Islet of Langerhans (tissue), 1 donor: Measurements from ENCODE around the gene MYCBP2.
A peak's percentile ranks its signal among the peaks of the same experiment; 100 is the strongest.
"Not testable (repeated sequence)": the region's sequence is repeated elsewhere in the genome, so short reads cannot be mapped to it uniquely, and the experiment has no call there.

Source experiments
- FAIRE-seq: peaks from one replicate; lab custom pipeline; 2011; peaks lifted over from hg19 to GRCh38; lab: Jason Lieb, UNC

MYCBP2 gene, protein sequence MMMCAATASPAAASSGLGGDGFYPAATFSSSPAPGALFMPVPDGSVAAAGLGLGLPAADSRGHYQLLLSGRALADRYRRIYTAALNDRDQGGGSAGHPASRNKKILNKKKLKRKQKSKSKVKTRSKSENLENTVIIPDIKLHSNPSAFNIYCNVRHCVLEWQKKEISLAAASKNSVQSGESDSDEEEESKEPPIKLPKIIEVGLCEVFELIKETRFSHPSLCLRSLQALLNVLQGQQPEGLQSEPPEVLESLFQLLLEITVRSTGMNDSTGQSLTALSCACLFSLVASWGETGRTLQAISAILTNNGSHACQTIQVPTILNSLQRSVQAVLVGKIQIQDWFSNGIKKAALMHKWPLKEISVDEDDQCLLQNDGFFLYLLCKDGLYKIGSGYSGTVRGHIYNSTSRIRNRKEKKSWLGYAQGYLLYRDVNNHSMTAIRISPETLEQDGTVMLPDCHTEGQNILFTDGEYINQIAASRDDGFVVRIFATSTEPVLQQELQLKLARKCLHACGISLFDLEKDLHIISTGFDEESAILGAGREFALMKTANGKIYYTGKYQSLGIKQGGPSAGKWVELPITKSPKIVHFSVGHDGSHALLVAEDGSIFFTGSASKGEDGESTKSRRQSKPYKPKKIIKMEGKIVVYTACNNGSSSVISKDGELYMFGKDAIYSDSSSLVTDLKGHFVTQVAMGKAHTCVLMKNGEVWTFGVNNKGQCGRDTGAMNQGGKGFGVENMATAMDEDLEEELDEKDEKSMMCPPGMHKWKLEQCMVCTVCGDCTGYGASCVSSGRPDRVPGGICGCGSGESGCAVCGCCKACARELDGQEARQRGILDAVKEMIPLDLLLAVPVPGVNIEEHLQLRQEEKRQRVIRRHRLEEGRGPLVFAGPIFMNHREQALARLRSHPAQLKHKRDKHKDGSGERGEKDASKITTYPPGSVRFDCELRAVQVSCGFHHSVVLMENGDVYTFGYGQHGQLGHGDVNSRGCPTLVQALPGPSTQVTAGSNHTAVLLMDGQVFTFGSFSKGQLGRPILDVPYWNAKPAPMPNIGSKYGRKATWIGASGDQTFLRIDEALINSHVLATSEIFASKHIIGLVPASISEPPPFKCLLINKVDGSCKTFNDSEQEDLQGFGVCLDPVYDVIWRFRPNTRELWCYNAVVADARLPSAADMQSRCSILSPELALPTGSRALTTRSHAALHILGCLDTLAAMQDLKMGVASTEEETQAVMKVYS (N-terminal part only)

DNA sequence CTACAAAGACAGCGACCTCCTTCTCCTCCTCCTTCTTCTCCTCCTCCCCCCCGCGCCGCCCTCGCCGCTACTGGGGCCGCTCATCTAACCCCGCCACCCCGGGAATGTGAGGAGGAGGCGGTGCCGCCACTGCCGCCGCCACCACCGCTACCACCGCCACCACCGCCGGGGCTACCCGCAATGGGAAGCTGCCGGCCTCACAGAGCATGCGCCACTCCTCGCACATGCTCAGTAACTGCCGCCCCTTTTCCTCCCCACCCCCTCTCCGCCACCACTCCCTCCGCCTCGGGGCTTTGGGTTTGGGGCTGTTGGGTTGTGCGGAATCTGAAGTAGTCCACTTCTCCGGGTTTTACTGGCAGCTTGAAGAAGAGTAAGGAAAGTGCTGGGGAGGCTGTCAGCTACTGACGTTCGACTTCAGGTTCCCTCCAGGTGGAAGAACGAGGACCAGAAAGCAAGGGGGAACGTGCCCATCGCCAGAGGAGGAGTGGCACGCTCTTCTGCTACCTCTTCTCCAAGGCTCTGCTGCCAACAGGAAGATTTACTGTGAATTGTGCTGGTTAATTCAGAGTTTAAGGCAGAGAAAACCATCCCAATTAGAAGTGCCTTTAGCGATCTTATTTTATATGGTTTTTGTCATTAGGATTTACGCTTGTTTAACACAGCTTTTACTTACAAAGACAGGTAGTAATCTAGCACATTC, at the start of gene MYCBP2:
Gene MYCBP2, minus strand, starts transcription at position 190 of the 700 bp plus-strand sequence. CDS start 319 bp downstream, outside the sequence.
- FAIRE-seq, result peak; percentile 62

GRCh38 chr13:77375560-77376108, 48.7 kb upstream of the MYCBP2 start:
- peak; percentile 90 for FAIRE-seq

GRCh38 chr13:77374786-77375185, 47.9 kb upstream of the MYCBP2 start:
- no peak for FAIRE-seq

- peak; percentile 65 for FAIRE-seq
Observed at GRCh38 chr13:77374339-77374738, 47.4 kb upstream of the MYCBP2 start.

- FAIRE-seq, result no peak
Observed at GRCh38 chr13:77373502-77373901, 46.6 kb upstream of the MYCBP2 start.

- no peak for FAIRE-seq
Observed at GRCh38 chr13:77372275-77372674, 45.4 kb upstream of the MYCBP2 start.

- no peak for FAIRE-seq
Observed at GRCh38 chr13:77370888-77371287, 44.0 kb upstream of the MYCBP2 start.

- no peak for FAIRE-seq
Observed at GRCh38 chr13:77362166-77362565, 35.3 kb upstream of the MYCBP2 start.

DNA sequence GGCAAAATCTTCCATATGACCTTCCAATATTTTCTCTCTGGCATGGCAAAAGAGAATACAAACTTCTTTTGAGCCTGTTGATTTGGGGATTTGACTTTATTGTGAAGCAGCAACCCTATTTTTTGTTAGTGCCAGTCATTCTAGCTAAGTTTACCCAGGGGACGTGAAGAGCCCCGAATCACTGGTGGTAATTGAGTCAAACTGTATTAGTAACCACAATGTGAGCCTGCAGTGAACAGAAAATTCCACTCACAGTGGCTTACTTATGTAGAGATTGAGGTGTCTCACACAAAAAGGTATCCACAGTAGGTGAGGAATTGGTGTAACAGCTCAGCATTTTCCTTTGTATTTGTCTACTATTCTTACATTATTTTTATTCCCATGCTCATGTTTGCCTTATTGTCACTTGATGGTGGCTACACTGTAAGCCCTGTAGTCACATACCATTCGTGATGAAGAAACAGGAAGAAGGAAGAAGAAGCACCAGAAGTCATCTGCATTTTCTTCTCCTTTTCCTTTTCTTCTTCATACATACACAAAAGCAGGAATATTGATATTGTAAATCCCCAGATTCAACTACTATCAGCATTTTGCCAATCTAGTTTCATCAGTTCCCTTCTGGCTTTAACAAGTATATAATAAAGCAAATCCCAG, 33.3 kb upstream of the MYCBP2 start:
- no peak for FAIRE-seq

DNA sequence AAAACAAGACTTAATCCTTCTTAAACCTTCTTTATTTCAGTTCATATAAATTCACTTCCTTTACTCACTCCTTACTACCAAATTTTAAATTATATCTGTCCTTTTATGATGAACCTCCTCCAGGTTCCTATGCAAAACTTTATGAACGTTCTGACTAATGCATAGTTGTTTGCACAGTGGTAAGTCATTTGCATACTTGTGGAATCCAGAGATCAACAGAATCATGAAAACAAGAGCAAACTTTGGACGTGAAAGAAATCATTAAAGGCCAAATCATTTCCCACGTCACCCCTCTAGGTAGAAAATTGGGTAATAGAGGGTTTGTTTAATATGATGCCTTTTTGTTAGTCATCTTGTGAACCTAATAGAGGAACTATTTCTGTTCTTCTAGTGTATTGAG, 32.3 kb upstream of the MYCBP2 start:
- no peak for FAIRE-seq

DNA sequence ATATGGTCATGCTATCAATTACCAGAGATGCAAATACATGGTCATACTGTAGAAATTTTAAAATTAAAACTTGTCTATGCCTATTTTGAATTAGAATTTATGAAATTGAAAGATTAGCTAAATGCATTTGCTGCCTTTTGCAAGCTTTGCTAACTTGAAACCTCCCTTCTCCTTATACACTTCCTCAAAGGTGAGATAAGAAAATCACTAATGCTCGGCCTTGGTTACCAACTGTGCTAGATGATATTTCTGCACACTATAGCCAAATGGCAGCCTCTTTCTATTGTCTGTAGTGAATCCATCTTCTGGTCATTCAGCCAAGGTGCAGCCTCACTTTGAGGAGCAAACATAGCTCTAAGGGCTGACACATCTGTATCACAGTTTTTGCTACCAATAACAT, 31.1 kb upstream of the MYCBP2 start:
- FAIRE-seq, result no peak

DNA sequence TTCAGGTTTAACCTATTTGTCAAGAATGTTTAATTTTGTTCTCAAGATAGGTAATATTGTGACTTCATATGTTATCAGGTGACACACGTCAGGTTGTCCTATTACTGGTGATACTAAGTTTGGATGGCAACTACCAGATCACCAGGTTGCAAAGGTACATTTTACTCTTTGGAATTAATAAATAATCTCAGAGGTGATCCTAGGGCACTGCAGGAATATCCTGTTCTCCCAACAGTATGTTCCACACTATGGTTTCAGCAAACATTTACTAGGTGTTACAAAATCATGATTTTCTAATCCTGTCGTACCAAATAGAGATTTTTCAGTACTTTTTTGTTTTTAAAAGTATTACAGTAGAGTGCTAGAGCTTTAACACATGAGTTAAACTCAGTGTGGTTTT, 29.3 kb upstream of the MYCBP2 start:
- FAIRE-seq, result no peak

DNA sequence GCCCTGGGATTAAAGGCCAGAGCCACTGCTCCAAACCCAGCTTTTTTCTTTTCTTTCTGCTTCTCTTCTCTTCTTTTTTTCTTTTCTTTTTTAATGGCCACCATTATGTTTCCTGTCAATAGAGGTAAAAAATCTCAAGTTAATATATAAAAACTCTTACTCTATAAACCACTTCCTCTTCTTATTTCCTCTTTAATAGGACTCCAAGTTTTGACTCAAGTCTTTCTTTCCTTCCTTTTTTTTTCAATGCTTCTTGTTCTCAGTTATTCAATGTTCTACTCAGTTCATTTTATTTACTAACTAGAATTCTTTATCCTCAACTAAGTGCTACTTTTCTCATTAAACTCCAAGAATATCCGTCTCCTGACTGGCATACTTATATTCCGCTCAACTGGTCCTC, 27.1 kb upstream of the MYCBP2 start:
- no peak for FAIRE-seq

- FAIRE-seq, result no peak
Observed at GRCh38 chr13:77351315-77351714, 24.4 kb upstream of the MYCBP2 start.

- no peak for FAIRE-seq
Observed at GRCh38 chr13:77350811-77351210, 23.9 kb upstream of the MYCBP2 start.

DNA sequence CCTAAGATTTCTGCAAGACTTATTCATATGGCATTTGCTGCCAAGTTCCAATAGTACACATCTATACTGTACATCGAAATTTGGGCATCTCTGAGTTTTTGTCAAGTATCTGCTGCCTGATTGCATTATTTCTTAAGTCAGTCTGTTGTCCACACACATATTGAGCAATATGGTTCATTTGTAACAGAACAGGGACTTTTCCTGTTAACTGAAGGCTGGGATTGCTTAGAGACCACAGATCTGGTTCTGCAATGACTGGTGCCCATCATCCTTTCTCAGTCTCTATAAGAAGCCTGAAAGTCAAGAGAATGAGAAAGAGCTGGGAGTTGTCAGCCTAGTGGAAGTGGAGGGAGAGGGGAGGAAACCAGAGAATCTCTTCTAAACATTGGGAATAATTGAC, 22.5 kb upstream of the MYCBP2 start:
- FAIRE-seq, result no peak

DNA sequence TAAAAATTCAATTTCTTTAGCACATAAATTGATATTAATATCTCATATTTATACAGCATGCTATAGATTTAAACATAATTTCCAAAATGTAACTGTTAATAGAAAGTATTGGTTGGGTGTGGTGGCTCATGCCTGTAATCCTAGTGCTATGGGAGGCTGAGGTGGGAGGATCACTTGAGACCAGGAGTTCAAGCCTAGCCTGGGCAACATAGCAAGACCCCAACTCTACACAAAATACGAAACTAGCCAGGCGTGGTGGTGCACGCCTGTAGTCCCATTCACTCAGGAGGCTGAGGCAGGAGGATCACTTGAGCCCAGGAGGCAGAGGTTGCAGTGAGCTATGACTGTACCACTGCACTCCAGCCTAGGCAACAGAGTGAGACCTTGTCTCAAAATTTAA, 20.5 kb upstream of the MYCBP2 start:
- not testable (repeated sequence) for FAIRE-seq

- no peak for FAIRE-seq
Observed at GRCh38 chr13:77345150-77345780, 18.4 kb upstream of the MYCBP2 start.

- no peak for FAIRE-seq
Observed at GRCh38 chr13:77343841-77344240, 16.9 kb upstream of the MYCBP2 start.

DNA sequence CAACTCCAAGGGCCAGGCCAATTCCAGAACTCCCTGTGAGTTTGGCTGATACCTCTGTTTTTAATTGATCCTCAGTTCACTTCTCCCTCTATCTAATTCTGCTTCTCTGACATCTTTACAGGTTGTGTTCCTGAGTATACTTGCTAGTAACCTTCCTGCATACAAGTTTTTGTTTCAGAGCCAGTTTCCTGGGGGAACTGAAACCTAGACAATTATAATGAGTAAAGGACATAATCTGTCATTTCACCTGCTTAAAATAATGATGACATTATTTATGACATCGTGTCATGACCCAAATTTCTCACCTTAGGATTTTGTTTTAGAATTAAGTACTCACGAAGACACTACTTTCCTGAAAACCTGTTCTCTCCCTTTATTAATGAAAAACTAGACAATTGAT, 12.5 kb upstream of the MYCBP2 start:
- no peak for FAIRE-seq

DNA sequence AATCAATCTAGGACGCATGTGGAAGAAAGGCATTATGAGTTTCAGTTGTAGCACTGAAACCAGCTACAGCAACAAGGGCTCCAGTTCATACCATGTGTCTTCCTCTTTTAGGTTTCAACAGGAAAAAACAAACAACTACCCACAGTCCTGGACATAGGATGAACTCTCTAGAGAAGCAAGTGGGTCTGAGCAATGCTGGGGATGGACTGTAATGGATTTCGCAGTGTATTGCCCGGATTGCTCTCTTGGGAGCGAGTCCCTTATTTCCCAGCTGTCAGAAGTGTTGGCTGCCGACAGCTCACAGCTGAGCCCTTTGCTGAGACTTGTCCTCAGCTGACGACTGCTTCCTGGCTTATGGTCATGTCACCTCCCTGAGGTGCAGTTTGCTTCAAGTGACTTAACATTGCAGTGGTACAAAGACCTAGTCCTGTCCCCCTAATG, 12.1 kb upstream of the MYCBP2 start:
- FAIRE-seq, result no peak
